Testis (tissue), 3 donors: ENCODE results near the gene ANO7. TPM values are rescaled to one million over a fixed set of nuclear protein-coding genes. Genes with fewer than 3 reads are reported as not detected.

ENCODE experiments used
- DNase-seq: peaks from one replicate; pipeline ENCODE4 v3.0.0-alpha.2; 2019
- H3K27ac ChIP-seq, 2 donors: fragments of 200-600 bp; sonication (generic); one replicate each; pipeline ENCODE4 v1.5.1; 2019
- H3K27me3 ChIP-seq: fragments of 200-600 bp; sonication (generic); one replicate; pipeline ENCODE4 v1.5.1; 2019
- H3K36me3 ChIP-seq: fragments of 200-600 bp; sonication (generic); one replicate; pipeline ENCODE4 v1.5.1; 2017; ENCODE audit warnings: low read depth; ENCODE audit errors: missing control alignments
- H3K4me1 ChIP-seq: fragments of 200-600 bp; sonication (generic); one replicate; pipeline ENCODE4 v1.5.1; 2019
- H3K4me3 ChIP-seq, 2 donors: fragments of 200-600 bp; sonication (generic); one replicate each; pipeline ENCODE4 v1.5.1; 2017 to 2019
- H3K9me3 ChIP-seq: fragments of 200-600 bp; sonication (generic); one replicate; pipeline ENCODE4 v1.5.1; 2017
- CTCF ChIP-seq, 3 experiments: fragments of 450-650 bp in 2 of 3; fragments of 200-600 bp in 1 of 3; sonication (generic) in 1 of 3; IDR thresholded peaks; one replicate each; pipeline ENCODE4 v1.5.1; 2016 to 2019; ENCODE audit warnings: antibody characterized with exemption in 3 of 3, mild to moderate bottlenecking in 2 of 3, moderate library complexity in 1 of 3
- POLR2A ChIP-seq: fragments of 450-650 bp; IDR thresholded peaks from one replicate; pipeline ENCODE4 v1.6.1; 2017; ENCODE audit warnings: antibody characterized with exemption, mild to moderate bottlenecking, moderate library complexity
- WGBS, 2 donors: methylation state at CpG; one replicate each; pipeline ENCODE4 v1.1.5; 2018; 5-methylcytosine and 5-hydroxymethylcytosine counted together
- intact Hi-C: fragments of 100-400 bp; cut with DNase I; formaldehyde crosslinking; loops from one replicate; pipeline ENCODE4 v1.15.1; 2023; ENCODE audit warnings: low total_unique reads
- polyA plus RNA-seq: library from polyadenylated mRNA; stranded (reverse); fragments of 350-450 nt; fragmentation: Illumina TruSeq; extraction: RNeasy Lipid Tissue Mini Kit (QIAGEN cat#74804); gene quantifications from one replicate; pipeline ENCODE4 v1.2.3, GENCODE V29; 2014; ENCODE audit warnings: low read depth, low replicate concordance; ENCODE audit not compliant: insufficient read depth
- total RNA-seq, 2 donors: library from RNA; depleted of rRNA; stranded (reverse); fragments of >200 nt; gene quantifications; one replicate each; pipeline ENCODE4 v1.2.3, GENCODE V29; 2016

ANO7 gene
- total and polyA plus RNA-seq, 3 donors from 2014 or later: 1.2 to 2.5 (median 1.9) TPM

GRCh38 chr2:241267249-241268067 lies 79.0 kb downstream of the ANO7 start:
- no peak overlapping the region for H3K27ac ChIP-seq
- TF ChIP-seq POLR2A: no peak
- no peak for TF ChIP-seq CTCF (IDR thresholded peaks at IDR 0.05)
- intact Hi-C loops: no loop called here
- H3K36me3 ChIP-seq: no peaks in the 10 kb centered on the region
- H3K4me3 ChIP-seq: no peak overlapping the region
- DNase-seq: no peak
- WGBS, 2 donors: 79 to 91% methylated on average over 11 to 12 of the region's 12 CpGs
- H3K9me3 ChIP-seq: no peaks in the 10 kb centered on the region
- no peaks in the 10 kb centered on the region for H3K27me3 ChIP-seq
- peaks cover 5% of the 10 kb centered on the region for H3K4me1 ChIP-seq

GRCh38 chr2:241268306-241268705 lies 79.8 kb downstream of the ANO7 start:
- Histone ChIP-seq H3K4me1 (peaks cover 9% of the 10 kb centered on the region), H3K27ac (no peak overlapping the region), H3K4me3 (no peak overlapping the region), H3K27me3 (no peaks in the 10 kb centered on the region), H3K9me3 (no peaks in the 10 kb centered on the region), H3K36me3 (no peaks in the 10 kb centered on the region)
- intact Hi-C loops: no loop called here
- 57 to 61% methylated on average over 7 of the region's 7 CpGs for WGBS, 2 donors
- no peak for TF ChIP-seq POLR2A
- no peak for DNase-seq

GRCh38 chr2:241268716-241269445 lies 80.4 kb downstream of the ANO7 start:
- Histone ChIP-seq H3K4me3 (no peak overlapping the region), H3K27me3 (no peaks in the 10 kb centered on the region), H3K36me3 (no peaks in the 10 kb centered on the region), H3K27ac (no peak overlapping the region), H3K9me3 (no peaks in the 10 kb centered on the region), H3K4me1 (peaks cover 10% of the 10 kb centered on the region)
- TF ChIP-seq POLR2A: no peak
- TF ChIP-seq CTCF (IDR thresholded peaks at IDR 0.05): no peak
- WGBS, 2 donors: 77% methylated on average over 14 of the region's 14 CpGs
- DNase-seq: no peak
- intact Hi-C loops: no loop called here

- 82 to 84% methylated on average over 13 to 15 of the region's 15 CpGs for WGBS, 2 donors
- no peak overlapping the region for H3K27ac ChIP-seq
- no peak for TF ChIP-seq CTCF (IDR thresholded peaks at IDR 0.05)
- H3K27me3 ChIP-seq: no peaks in the 10 kb centered on the region
- intact Hi-C loops: no loop called here
- H3K36me3 ChIP-seq: no peaks in the 10 kb centered on the region
- DNase-seq: no peak
- H3K4me3 ChIP-seq: no peak overlapping the region
- H3K9me3 ChIP-seq: no peaks in the 10 kb centered on the region
- peaks cover 10% of the 10 kb centered on the region for H3K4me1 ChIP-seq
These were observed 81.4 kb downstream of the ANO7 start for GRCh38 chr2:241269707-241270520.

GRCh38 chr2:241270531-241270930 lies 82.1 kb downstream of the ANO7 start:
- peaks cover 10% of the 10 kb centered on the region for H3K4me1 ChIP-seq
- no peaks in the 10 kb centered on the region for H3K9me3 ChIP-seq
- no peaks in the 10 kb centered on the region for H3K36me3 ChIP-seq
- no peak for DNase-seq
- TF ChIP-seq CTCF (IDR thresholded peaks at IDR 0.05) (no peak), POLR2A (no peak)
- H3K27me3 ChIP-seq: no peaks in the 10 kb centered on the region
- WGBS, 2 donors: 48 to 51% methylated on average over 3 to 5 of the region's 5 CpGs
- H3K4me3 ChIP-seq: no peak overlapping the region
- no peak overlapping the region for H3K27ac ChIP-seq
- intact Hi-C loops: no loop called here
